Panc1 (cell line): ENCODE results near the gene MTUS2. TPM values are rescaled to one million over a fixed set of nuclear protein-coding genes. Genes with fewer than 3 reads are reported as not detected.

Experiments
- ATAC-seq: fragments of 200-7000 bp; cut with Tn5 transposase; 2 replicates; pipeline ENCODE4 v1.9.1; 2020; ENCODE audit warnings: mild to moderate bottlenecking, moderate library complexity
- BruUV-seq: library from RNA; stranded (reverse); fragments of 400-500 nt; replicated peaks from 2 replicates; lab custom pipeline; 2021; lab: Mats Ljungman, UMichigan
- CTCF ChIA-PET: fragments of 300-600 bp; sonication (Branson Sonifier 250); formaldehyde crosslinking; loops from one replicate; lab custom pipeline; 2022; ENCODE audit warnings: antibody characterized with exemption; lab: Charles Lee
- POLR2A ChIA-PET: fragments of 300-600 bp; sonication (Branson Sonifier 250); formaldehyde crosslinking; loops from one replicate; lab custom pipeline; 2022; ENCODE audit warnings: antibody characterized with exemption; lab: Charles Lee
- DNase-seq: peaks from one replicate; pipeline ENCODE4 v3.0.0-alpha.2; 2010; ENCODE audit warnings: low read depth, low spot score
- H3K27ac ChIP-seq: 2 replicates; pipeline ENCODE4 v1.5.1; 2011; ENCODE audit warnings: mild to moderate bottlenecking, low read length, inconsistent platforms
- H3K27me3 ChIP-seq: fragments of 200-500 bp; sonication (Bioruptor generic); 2 replicates; pipeline ENCODE4 v1.6.0; 2014; ENCODE audit warnings: low read length, inconsistent platforms; ENCODE audit not compliant: control insufficient read depth, insufficient read depth
- H3K36me3 ChIP-seq: fragments of 200-500 bp; sonication (Bioruptor generic); 2 replicates; pipeline ENCODE4 v1.5.1; 2014; ENCODE audit warnings: inconsistent platforms, mild to moderate bottlenecking, low read length, moderate library complexity; ENCODE audit not compliant: control insufficient read depth, insufficient read depth
- H3K4me1 ChIP-seq: 2 replicates; pipeline ENCODE4 v1.5.1; 2011; ENCODE audit warnings: inconsistent platforms, mild to moderate bottlenecking, low read length, moderate library complexity; ENCODE audit not compliant: control insufficient read depth, insufficient read depth
- H3K4me3 ChIP-seq, 2 experiments: 2 replicates each; pipeline ENCODE4 v1.5.1; 2011 to 2012; ENCODE audit warnings: low read depth in 2 of 2, low read length in 2 of 2, mild to moderate bottlenecking in 2 of 2, inconsistent platforms in 1 of 2, moderate library complexity in 1 of 2
- H3K9me3 ChIP-seq: fragments of 200-500 bp; sonication (Bioruptor generic); 2 replicates; pipeline ENCODE4 v1.5.1; 2014; ENCODE audit warnings: low read depth, mild to moderate bottlenecking, inconsistent platforms, low read length, moderate library complexity; ENCODE audit not compliant: control insufficient read depth, insufficient read depth
- POLR2AphosphoS5 ChIP-seq: IDR thresholded peaks from 2 replicates; pipeline ENCODE4 v1.6.1; 2012; ENCODE audit warnings: mild to moderate bottlenecking, low read depth, low read length, moderate library complexity
- SIN3A ChIP-seq: IDR thresholded peaks from 2 replicates; pipeline ENCODE4 v1.6.1; 2012; ENCODE audit warnings: low read depth, mild to moderate bottlenecking, low read length, moderate library complexity, borderline replicate concordance; ENCODE audit not compliant: insufficient read depth
- TCF7L2 ChIP-seq: IDR thresholded peaks from 2 replicates; pipeline ENCODE4 v1.6.1; 2011; ENCODE audit warnings: mild to moderate bottlenecking, low read depth, low read length, inconsistent platforms
- in situ Hi-C: cut with HindIII; loops from 2 replicates; pipeline ENCODE4 v1.10.0; 2016; ENCODE audit warnings: low sequenced_read_pairs, low pct_unique_long_range_greater_than_20kb
- intact Hi-C: fragments of 100-400 bp; cut with micrococcal nuclease; formaldehyde crosslinking; loops from one replicate; pipeline ENCODE4 v1.10.0; 2022; ENCODE audit not compliant: unreplicated experiment
- total RNA-seq: library from RNA; stranded (reverse); gene quantifications from one replicate; pipeline ENCODE4 v1.2.1, GENCODE V29; 2021; ENCODE audit not compliant: unreplicated experiment
- TF ChIP-seq, protein P1 (sequence below): fragments of 450-650 bp; IDR thresholded peaks from 2 replicates; pipeline ENCODE4 v1.5.1; 2017; ENCODE audit warnings: mild to moderate bottlenecking
- TF ChIP-seq, protein P2 (sequence below), 2 experiments: IDR thresholded peaks; 2 replicates each; pipeline ENCODE4 v1.6.1; 2011 to 2012; ENCODE audit warnings: low read depth in 2 of 2, control low read depth in 1 of 2, low read length in 1 of 2, mild to moderate bottlenecking in 1 of 2, moderate library complexity in 1 of 2; ENCODE audit not compliant: insufficient read depth in 1 of 2

Gene MTUS2
- total RNA-seq, 1 experiment from 2014 or later, result 0.05 TPM

DNA sequence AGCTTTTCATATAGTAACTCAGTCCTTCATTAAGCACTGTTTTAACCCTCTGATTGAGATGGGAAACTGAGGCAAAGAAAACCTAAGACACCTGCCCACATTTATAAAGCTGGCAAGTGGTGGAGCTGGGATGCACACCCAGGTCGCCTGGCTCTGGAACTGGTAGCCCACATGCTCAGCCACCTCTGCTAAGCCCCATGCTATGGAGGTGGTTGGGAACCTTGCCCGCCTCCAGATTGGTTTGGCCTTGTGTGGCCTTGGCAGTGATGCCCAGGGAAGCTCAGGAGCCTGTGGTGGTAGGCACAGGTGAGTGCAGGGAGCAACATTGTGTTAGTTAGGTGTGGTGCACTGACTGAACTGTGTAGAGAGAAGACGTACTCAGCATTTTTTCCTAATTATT, 370.2 kb downstream of the MTUS2 start:
- POLR2A ChIA-PET, result no interaction called here
- no peaks in the 10 kb centered on the region for H3K27me3 ChIP-seq
- intact Hi-C loops, result no loop called here
- H3K36me3 ChIP-seq, result no peaks in the 10 kb centered on the region
- no peak overlapping the region for H3K27ac ChIP-seq
- H3K4me3 ChIP-seq, result no peak overlapping the region
- no TSS peak for BruUV-seq
- H3K9me3 ChIP-seq, result no peaks in the 10 kb centered on the region
- CTCF ChIA-PET, result no interaction called here
- no peaks in the 10 kb centered on the region for H3K4me1 ChIP-seq
- DNase-seq (no peak), ATAC-seq (no peak)
- in situ Hi-C loops, result no loop called here
- TF ChIP-seq, protein P1, sequence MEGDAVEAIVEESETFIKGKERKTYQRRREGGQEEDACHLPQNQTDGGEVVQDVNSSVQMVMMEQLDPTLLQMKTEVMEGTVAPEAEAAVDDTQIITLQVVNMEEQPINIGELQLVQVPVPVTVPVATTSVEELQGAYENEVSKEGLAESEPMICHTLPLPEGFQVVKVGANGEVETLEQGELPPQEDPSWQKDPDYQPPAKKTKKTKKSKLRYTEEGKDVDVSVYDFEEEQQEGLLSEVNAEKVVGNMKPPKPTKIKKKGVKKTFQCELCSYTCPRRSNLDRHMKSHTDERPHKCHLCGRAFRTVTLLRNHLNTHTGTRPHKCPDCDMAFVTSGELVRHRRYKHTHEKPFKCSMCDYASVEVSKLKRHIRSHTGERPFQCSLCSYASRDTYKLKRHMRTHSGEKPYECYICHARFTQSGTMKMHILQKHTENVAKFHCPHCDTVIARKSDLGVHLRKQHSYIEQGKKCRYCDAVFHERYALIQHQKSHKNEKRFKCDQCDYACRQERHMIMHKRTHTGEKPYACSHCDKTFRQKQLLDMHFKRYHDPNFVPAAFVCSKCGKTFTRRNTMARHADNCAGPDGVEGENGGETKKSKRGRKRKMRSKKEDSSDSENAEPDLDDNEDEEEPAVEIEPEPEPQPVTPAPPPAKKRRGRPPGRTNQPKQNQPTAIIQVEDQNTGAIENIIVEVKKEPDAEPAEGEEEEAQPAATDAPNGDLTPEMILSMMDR, result no peak
- TF ChIP-seq TCF7L2 (no peak), SIN3A (no peak), POLR2AphosphoS5 (no peak)
- TF ChIP-seq, protein P2, sequence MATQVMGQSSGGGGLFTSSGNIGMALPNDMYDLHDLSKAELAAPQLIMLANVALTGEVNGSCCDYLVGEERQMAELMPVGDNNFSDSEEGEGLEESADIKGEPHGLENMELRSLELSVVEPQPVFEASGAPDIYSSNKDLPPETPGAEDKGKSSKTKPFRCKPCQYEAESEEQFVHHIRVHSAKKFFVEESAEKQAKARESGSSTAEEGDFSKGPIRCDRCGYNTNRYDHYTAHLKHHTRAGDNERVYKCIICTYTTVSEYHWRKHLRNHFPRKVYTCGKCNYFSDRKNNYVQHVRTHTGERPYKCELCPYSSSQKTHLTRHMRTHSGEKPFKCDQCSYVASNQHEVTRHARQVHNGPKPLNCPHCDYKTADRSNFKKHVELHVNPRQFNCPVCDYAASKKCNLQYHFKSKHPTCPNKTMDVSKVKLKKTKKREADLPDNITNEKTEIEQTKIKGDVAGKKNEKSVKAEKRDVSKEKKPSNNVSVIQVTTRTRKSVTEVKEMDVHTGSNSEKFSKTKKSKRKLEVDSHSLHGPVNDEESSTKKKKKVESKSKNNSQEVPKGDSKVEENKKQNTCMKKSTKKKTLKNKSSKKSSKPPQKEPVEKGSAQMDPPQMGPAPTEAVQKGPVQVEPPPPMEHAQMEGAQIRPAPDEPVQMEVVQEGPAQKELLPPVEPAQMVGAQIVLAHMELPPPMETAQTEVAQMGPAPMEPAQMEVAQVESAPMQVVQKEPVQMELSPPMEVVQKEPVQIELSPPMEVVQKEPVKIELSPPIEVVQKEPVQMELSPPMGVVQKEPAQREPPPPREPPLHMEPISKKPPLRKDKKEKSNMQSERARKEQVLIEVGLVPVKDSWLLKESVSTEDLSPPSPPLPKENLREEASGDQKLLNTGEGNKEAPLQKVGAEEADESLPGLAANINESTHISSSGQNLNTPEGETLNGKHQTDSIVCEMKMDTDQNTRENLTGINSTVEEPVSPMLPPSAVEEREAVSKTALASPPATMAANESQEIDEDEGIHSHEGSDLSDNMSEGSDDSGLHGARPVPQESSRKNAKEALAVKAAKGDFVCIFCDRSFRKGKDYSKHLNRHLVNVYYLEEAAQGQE (IDR thresholded peaks at IDR 0.05; ENCODE audit: insufficient read depth in 1 of 2, low read depth in 2 of 2, low read length in 1 of 2), result no peak

DNA sequence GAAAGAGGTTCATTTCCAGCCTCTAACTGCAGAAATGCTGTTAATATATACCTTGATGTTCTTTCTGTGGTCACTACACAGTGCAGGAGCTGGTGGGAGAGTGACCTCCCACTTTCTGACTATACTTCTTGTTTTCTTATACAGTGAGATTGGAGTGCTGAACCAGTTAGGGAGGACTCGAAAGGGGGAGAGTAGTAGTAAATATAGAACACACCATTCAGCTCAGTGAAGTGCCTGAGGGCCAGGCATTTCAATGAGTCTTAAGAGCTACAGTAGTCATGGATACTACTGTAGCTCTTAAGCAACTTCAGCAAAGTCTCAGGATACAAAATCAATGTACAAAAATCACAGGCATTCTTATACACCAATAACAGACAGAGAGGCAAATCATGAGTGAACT, 372.9 kb downstream of the MTUS2 start:
- in situ Hi-C loops, result no loop called here
- no peak for ATAC-seq
- no peaks in the 10 kb centered on the region for H3K27me3 ChIP-seq
- no peaks in the 10 kb centered on the region for H3K9me3 ChIP-seq
- ChIA-PET CTCF (no interaction called here), POLR2A (no interaction called here)
- no peaks in the 10 kb centered on the region for H3K4me1 ChIP-seq
- H3K27ac ChIP-seq, result no peak overlapping the region
- no TSS peak for BruUV-seq
- H3K4me3 ChIP-seq, result no peak overlapping the region
- H3K36me3 ChIP-seq, result no peaks in the 10 kb centered on the region
- intact Hi-C loops, result no loop called here
- no peak for DNase-seq
- no peak for TF ChIP-seq POLR2AphosphoS5
- TF ChIP-seq, protein P2 (IDR thresholded peaks at IDR 0.05; ENCODE audit: insufficient read depth in 1 of 2, low read depth in 2 of 2, low read length in 1 of 2), result no peak
- TF ChIP-seq TCF7L2, result no peak
- TF ChIP-seq, protein P1, result no peak
- TF ChIP-seq SIN3A, result no peak
